ENCODE measurements around the gene DDX39A.
"Not testable (repeated sequence)": the region's sequence is repeated elsewhere in the genome, so short reads cannot be mapped to it uniquely, and the experiment has no call there.

DDX39A gene

GRCh38 chr19:14419106-14419813 is at the start of gene DDX39A:
TSS of gene DDX39A (minus strand) at chr19:14419341. CDS start at chr19:14413220, 6,121 bp downstream.
- peak; percentile 97 for DNase-seq (ENCODE audit: low spot score)

GRCh38 chr19:14467816-14468215 is 48.7 kb upstream of the DDX39A start:
- DNase-seq (ENCODE audit: low spot score) = no peak

DNA sequence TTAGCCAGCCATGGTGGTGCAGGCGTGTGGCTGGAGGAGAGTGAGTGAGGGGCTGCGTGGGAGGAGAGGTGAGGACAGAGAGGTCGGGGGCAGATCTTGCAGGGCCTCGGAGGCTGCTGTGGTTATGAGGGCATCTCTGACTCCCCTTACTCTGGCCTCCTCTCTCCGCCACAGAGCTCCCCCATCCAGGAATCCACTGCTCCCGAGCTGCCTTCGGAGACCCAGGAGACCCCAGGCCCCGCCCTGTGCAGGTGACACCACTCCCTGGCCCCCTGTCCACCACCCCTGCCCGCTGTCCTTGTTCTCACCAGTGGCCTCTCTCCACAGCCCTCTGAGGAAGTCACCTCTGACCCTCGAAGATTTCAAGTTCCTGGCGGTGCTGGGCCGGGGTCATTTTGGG is 48.2 kb upstream of the DDX39A start:
- no peak for DNase-seq (ENCODE audit: low spot score)

DNA sequence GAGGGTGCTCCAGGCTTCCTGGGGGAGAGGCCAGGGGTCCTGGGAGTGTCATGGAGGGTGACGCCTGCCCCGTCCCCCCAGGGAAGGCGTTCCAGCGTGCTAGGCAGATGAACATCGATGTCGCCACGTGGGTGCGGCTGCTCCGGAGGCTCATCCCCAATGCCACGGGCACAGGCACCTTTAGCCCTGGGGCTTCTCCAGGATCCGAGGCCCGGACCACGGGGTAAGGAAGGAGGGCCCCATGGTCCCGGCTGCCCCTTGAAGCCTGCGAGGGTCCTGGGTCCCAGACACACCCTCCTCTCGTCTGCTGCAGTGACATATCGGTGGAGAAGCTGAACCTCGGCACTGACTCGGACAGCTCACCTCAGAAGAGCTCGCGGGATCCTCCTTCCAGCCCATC is 44.6 kb upstream of the DDX39A start:
- DNase-seq (ENCODE audit: low spot score) = no peak

DNA sequence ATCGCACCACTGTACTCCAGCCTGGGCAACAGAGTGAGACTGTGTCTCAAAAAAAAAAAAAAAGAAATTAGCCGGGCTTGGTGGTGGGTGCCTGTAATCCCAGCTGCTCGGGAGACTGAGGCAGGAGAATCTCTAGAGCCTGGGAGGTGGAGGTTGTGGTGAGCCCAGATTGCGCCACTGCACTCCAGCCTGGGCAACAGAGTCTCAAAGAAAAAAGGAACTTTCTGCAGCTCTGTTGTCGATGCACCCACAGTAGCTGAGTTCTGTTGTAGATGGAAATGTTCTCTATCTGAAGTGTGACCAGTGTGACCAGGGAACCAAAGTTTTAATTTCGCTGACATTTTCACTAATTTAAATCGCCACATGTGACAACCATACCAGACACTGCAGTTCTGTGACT is 43.3 kb upstream of the DDX39A start:
- DNase-seq (ENCODE audit: low spot score) = not testable (repeated sequence)

- DNase-seq (ENCODE audit: low spot score) = no peak
Observed at GRCh38 chr19:14460935-14461334, 41.8 kb upstream of the DDX39A start.

DNA sequence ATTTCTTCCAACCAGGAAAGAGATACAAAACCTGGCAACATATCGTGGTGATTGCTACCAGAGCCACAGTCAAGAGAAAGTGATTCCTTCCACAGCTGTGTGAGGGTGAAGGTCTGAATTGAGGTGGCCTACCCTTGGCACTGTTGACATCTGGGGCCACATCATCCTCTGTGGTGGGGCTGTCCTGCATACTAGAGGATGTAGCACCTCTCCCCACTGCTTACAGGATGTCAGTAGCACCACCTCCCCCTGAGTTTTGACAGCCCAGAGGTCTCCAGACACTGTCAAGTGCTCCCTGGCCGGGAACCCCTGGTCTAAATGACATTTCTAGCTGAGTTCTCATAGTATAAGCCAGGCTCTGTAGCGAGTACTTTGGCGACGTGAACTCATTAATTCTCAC is 40.6 kb upstream of the DDX39A start:
- DNase-seq (ENCODE audit: low spot score) = no peak

- not testable (repeated sequence) for DNase-seq (ENCODE audit: low spot score)
Observed at GRCh38 chr19:14452303-14452702, 33.2 kb upstream of the DDX39A start.

DNA sequence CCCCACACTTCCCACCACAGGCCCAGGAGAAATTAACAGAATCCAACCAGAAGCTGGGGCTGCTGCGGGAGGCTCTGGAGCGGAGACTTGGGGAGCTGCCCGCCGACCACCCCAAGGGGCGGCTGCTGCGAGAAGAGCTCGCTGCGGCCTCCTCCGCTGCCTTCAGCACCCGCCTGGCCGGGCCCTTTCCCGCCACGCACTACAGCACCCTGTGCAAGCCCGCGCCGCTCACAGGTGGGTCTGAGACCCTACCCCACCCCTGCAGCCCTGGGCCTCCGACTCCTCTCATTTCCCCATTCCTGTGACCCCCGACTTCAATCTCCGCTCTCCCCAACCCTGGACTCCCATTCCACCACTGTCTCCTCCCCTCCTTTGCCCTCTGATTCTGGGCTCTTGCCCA is 31.7 kb upstream of the DDX39A start:
- DNase-seq (ENCODE audit: low spot score) = no peak

- peak; percentile 97 for DNase-seq (ENCODE audit: low spot score)
Observed at GRCh38 chr19:14450168-14450874, 31.2 kb upstream of the DDX39A start.

DNA sequence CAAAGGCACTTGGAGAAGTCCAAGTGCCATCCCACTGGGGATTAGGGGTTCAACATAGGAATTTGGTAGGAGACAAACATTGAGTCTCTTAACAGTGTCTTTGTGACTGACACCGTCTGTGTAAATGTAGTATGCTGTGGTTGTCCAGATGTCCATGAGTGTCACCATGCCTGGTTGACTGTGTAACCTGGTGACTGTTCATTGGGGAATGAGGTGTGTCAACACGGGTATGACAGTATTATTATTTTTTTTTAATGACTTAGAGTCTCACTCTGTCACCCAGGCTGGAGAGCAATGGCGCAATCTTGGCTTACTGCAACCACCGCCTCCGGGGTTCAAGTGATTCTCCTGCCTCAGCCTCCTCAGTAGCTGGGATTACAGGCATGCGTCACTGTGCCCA is 30.2 kb upstream of the DDX39A start:
- no peak for DNase-seq (ENCODE audit: low spot score)

DNA sequence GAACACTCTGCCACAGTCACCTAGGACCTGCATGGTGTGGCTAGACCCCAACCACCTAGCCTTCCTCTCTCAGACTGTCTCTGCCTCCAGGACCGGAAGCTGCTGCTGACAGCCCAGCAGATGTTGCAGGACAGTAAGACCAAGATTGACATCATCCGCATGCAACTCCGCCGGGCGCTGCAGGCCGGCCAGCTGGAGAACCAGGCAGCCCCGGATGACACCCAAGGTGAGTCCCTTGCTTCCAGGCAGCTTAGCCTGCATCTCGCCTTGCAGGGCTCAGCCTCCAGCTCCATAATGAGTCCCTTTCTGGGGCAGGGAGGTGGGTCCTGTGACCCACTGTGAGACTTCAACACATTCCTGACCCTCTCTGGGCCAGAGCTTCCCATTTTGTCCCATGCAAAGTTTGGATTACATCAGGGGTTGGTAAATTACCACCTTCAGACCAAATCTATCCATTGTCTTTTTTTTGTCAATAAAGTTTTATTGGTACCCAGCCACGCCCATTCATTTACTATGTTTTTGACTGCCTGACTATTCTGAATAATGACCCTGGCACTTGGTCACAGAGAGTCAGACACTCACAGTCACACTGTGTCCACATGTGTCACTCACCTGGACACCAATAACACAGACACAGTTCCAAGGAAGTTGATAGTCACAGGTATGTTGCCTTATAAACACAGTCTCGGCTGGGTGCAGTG is 27.3 kb upstream of the DDX39A start:
- DNase-seq (ENCODE audit: low spot score) = no peak

DNA sequence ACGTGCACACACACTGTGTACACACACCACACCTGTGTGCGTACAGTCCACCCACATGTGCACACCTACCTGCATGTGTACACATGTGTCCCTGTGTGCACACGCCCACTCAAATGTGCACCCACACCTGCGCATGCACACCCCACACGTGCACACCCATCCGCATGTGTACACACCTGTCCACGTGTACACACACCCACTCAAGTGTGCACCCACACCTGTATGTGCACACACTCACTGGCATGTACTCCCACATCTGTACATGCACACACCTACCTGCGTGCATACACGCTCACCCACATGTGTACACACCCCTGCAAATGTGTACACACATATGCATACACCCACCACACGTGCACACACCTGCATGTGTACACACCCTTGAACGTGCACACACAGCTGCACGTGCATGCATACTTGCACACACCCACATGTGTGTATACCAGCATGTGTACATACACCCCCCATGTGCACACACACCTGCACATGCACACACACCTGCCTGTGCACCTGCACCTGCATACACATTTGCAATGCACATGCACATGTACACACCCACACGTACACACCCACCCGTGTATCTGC is 24.6 kb upstream of the DDX39A start:
- no peak for DNase-seq (ENCODE audit: low spot score)

GRCh38 chr19:14442891-14443631 is 23.9 kb upstream of the DDX39A start:
- no peak for DNase-seq (ENCODE audit: low spot score)

DNA sequence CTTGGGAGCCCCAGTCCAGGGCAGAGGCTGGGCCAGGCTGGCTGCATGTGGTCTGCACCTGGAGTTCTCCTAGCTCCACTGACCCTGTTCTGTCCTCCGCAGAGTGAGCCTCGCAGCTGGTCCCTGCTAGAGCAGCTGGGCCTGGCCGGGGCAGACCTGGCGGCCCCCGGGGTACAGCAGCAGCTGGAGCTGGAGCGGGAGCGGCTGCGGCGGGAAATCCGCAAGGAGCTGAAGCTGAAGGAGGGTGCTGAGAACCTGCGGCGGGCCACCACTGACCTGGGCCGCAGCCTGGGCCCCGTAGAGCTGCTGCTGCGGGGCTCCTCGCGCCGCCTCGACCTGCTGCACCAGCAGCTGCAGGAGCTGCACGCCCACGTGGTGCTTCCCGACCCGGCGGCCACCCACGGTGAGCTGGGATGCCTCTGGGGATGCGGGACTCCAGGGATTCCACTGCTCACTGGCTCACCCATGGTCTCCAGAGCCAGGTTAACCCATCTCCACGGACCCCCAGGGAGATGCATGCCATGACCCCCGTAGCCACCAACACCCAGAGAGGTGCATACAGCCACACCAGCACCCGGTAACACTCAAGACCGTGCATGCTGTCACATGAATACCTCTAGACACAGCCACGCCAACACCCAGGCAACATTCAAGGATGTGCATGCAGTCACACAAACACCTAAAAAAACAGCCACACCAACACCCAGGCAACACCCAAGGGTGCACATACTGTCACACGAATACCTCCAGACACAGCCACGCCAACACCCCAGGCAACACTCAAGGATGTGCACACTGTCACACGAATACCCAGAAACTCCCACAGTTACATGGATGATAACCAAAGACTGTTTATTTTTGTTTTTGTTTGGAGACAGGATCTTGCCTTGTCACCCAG is 22.1 kb upstream of the DDX39A start:
- DNase-seq (ENCODE audit: low spot score) = no peak

DNA sequence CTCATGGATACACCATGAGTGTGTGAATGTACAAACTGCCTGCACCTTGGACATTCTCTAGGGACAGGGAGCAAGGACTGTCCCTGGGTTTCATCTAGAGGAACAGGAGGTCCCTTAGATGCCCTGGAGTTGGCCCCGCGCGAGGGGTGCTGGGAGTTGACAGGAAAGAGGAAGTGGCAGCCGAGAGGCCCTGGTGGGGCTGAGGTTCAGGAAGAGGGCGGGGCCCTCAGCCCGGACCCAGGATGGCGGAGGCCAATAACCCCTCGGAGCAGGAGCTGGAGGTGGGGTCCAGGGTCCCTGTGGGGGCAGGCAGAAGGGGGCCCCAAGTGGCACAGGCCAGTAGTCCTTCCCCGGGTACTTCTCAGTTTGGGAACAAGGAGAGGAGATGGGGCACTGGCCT is 20.9 kb upstream of the DDX39A start:
- no peak for DNase-seq (ENCODE audit: low spot score)

- DNase-seq (ENCODE audit: low spot score) = no peak
Observed at GRCh38 chr19:14439014-14439413, 19.9 kb upstream of the DDX39A start.

DNA sequence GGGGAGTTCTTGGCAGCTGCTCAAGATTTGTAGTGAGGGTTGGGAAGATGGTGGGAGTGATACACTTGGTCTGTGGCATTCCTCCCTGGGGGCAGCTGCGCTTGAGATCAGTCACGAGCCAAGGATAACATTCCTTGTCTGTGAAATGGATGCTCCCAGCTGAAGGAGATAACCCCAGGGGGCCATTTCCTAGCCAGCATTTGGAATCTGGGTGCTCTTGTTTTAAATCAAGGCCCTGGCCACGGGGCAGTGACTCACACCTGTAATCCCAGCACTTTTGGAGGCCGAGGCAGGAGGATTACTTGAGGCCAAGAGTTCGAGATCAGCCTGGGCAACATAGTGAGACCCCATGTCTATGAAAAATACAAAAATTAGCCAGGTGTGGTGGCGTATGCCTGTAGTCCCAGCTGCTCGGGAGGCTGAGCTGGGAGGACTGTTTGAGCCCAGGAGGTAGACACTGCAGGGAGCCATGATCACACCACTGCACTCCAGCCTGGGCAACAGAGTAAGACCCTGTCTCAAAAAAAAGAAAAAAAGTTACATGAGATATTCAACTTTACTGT is 18.5 kb upstream of the DDX39A start:
- DNase-seq (ENCODE audit: low spot score) = no peak

- no peak for DNase-seq (ENCODE audit: low spot score)
Observed at GRCh38 chr19:14435320-14436050, 16.3 kb upstream of the DDX39A start.
